H1 (cell line): ENCODE data around the gene SLC8A3. TPM values are rescaled to one million over a fixed set of nuclear protein-coding genes. Genes with fewer than 3 reads are reported as not detected.

Experiments
- CTCF ChIA-PET: fragments of 300-600 bp; sonication (Branson Sonifier 250); formaldehyde crosslinking; loops from one replicate; lab custom pipeline; 2021; ENCODE audit not compliant: partially characterized antibody; lab: Charles Lee
- POLR2A ChIA-PET: fragments of 300-600 bp; sonication (Branson Sonifier 250); formaldehyde crosslinking; loops from one replicate; lab custom pipeline; 2021; ENCODE audit warnings: inconsistent platforms; ENCODE audit not compliant: partially characterized antibody; lab: Charles Lee
- DNase-seq, 2 experiments: peaks; one replicate each; pipeline versions ENCODE4 v3.0.0 to v3.0.0-alpha.2; 2010 to 2022; ENCODE audit warnings: low spot score in 2 of 2, low read depth in 1 of 2, mixed read lengths in 1 of 2
- FAIRE-seq: peaks from 2 replicates; lab custom pipeline; 2011; peaks lifted over from hg19 to GRCh38; lab: Jason Lieb, UNC
- H2AFZ ChIP-seq: 2 replicates; pipeline ENCODE4 v1.8.1; 2012; ENCODE audit warnings: low read length, inconsistent platforms
- H2AK5ac ChIP-seq: 2 replicates; pipeline ENCODE4 v1.6.1; 2013; ENCODE audit warnings: low read depth, low read length
- H2BK120ac ChIP-seq: replicated peaks from 2 replicates; pipeline ENCODE3; 2013; ENCODE audit warnings: low read depth, low read length, inconsistent platforms
- H2BK12ac ChIP-seq: 2 replicates; pipeline ENCODE4 v1.6.1; 2013; ENCODE audit warnings: low read depth, low read length
- H2BK15ac ChIP-seq: 2 replicates; pipeline ENCODE4 v1.6.1; 2013; ENCODE audit warnings: low read length
- H2BK20ac ChIP-seq: 2 replicates; pipeline ENCODE4 v1.6.1; 2013; ENCODE audit warnings: low read length
- H2BK5ac ChIP-seq: 2 replicates; pipeline ENCODE4 v1.6.1; 2013; ENCODE audit warnings: low read depth, low read length
- H3K14ac ChIP-seq: 2 replicates; pipeline ENCODE4 v1.6.1; 2013; ENCODE audit warnings: inconsistent platforms; ENCODE audit not compliant: insufficient read length
- H3K18ac ChIP-seq: 2 replicates; pipeline ENCODE4 v1.6.1; 2013; ENCODE audit warnings: low read length; ENCODE audit errors: extremely low read depth
- H3K23ac ChIP-seq: 2 replicates; pipeline ENCODE4 v1.6.1; 2013; ENCODE audit warnings: inconsistent platforms; ENCODE audit not compliant: insufficient read length
- H3K23me2 ChIP-seq: 2 replicates; pipeline ENCODE4 v1.6.1; 2013; ENCODE audit warnings: low read depth, low read length
- H3K27ac ChIP-seq: 2 replicates; pipeline ENCODE4 v1.6.1; 2011; ENCODE audit warnings: low read depth, low read length, inconsistent platforms
- H3K27me3 ChIP-seq, 4 experiments: replicated peaks in 1 of 4; 1 replicate in 1 of 4; 2 replicates in 3 of 4; pipeline versions ENCODE4 v1.6.1 to v1.8.1; 2011 to 2013; ENCODE audit warnings: low read length in 3 of 4, mild to moderate bottlenecking in 3 of 4, inconsistent platforms in 2 of 4, mixed read lengths in 2 of 4, moderate library complexity in 1 of 4; ENCODE audit not compliant: control insufficient read depth in 3 of 4, insufficient read depth in 3 of 4; ENCODE audit errors: extremely low read depth in 1 of 4
- H3K36me3 ChIP-seq, 4 experiments: 2 replicates each; pipeline versions ENCODE4 v1.6.1 to v1.8.1; 2011 to 2013; ENCODE audit warnings: mild to moderate bottlenecking in 4 of 4, low read length in 3 of 4, moderate library complexity in 2 of 4, control low read depth in 1 of 4, inconsistent platforms in 1 of 4; ENCODE audit not compliant: insufficient read depth in 4 of 4, control insufficient read depth in 2 of 4
- H3K4ac ChIP-seq: replicated peaks from 2 replicates; pipeline ENCODE3; 2013; ENCODE audit warnings: low read length, low read depth, mixed read lengths, inconsistent platforms; ENCODE audit not compliant: insufficient read length
- H3K4me1 ChIP-seq, 4 experiments: replicated peaks in 1 of 4; 1 replicate in 1 of 4; 2 replicates in 3 of 4; pipeline versions ENCODE4 v1.6.1 to v1.8.1; 2011 to 2013; ENCODE audit warnings: low read length in 3 of 4, inconsistent platforms in 2 of 4, mixed read lengths in 1 of 4; ENCODE audit not compliant: insufficient read depth in 4 of 4, control insufficient read depth in 3 of 4
- H3K4me2 ChIP-seq, 2 experiments: 2 replicates each; pipeline versions ENCODE4 v1.6.1 to v1.8.1; 2011 to 2013; ENCODE audit warnings: low read depth in 2 of 2, low read length in 2 of 2, control low read depth in 1 of 2, inconsistent platforms in 1 of 2, mild to moderate bottlenecking in 1 of 2; ENCODE audit not compliant: insufficient read depth in 1 of 2
- H3K4me3 ChIP-seq, 4 experiments: fragments of 200-600, 300-600 bp in 1 of 4; sonication (generic), shearing (Covaris generic), sonication (Bioruptor Twin) in 1 of 4; 2 replicates each; pipeline versions ENCODE4 v1.5.1 to v1.8.1; 2011 to 2016; ENCODE audit warnings: low read length in 4 of 4, low read depth in 3 of 4, control low read depth in 2 of 4, inconsistent platforms in 2 of 4, mild to moderate bottlenecking in 2 of 4, mixed read lengths in 1 of 4, moderate library complexity in 1 of 4; ENCODE audit not compliant: insufficient read depth in 2 of 4; ENCODE audit errors: extremely low read depth in 1 of 4
- H3K56ac ChIP-seq: replicated peaks from 2 replicates; pipeline ENCODE3; 2013; ENCODE audit warnings: low read depth, mild to moderate bottlenecking, mixed read lengths, low read length, inconsistent platforms; ENCODE audit not compliant: insufficient read length
- H3K79me1 ChIP-seq: 2 replicates; pipeline ENCODE4 v1.6.1; 2013; ENCODE audit warnings: low read depth, low read length, control low read depth
- H3K79me2 ChIP-seq, 2 experiments: 2 replicates each; pipeline versions ENCODE4 v1.6.1 to v1.8.1; 2012 to 2013; ENCODE audit warnings: low read length in 2 of 2, mild to moderate bottlenecking in 2 of 2, inconsistent platforms in 1 of 2; ENCODE audit not compliant: insufficient read depth in 2 of 2, control insufficient read depth in 1 of 2
- H3K9ac ChIP-seq, 4 experiments: replicated peaks in 1 of 4; 1 replicate in 1 of 4; 2 replicates in 3 of 4; pipeline versions ENCODE4 v1.6.1 to v1.8.1; 2011 to 2013; ENCODE audit warnings: low read depth in 3 of 4, low read length in 3 of 4, control low read depth in 2 of 4, mild to moderate bottlenecking in 2 of 4, moderate library complexity in 2 of 4, inconsistent platforms in 1 of 4; ENCODE audit errors: extremely low read depth in 1 of 4
- H3K9me3 ChIP-seq, 2 experiments: 2 replicates each; pipeline versions ENCODE4 v1.6.1 to v1.8.1; 2012 to 2013; ENCODE audit warnings: mild to moderate bottlenecking in 2 of 2, moderate library complexity in 2 of 2, control low read depth in 1 of 2, inconsistent platforms in 1 of 2, low read depth in 1 of 2, low read length in 1 of 2, mixed read lengths in 1 of 2; ENCODE audit not compliant: insufficient read depth in 2 of 2
- H4K20me1 ChIP-seq, 2 experiments: replicated peaks in 1 of 2; 2 replicates each; pipeline versions ENCODE3 to v1.8.1; 2011 to 2013; ENCODE audit warnings: inconsistent platforms in 2 of 2, low read length in 2 of 2, mild to moderate bottlenecking in 1 of 2; ENCODE audit not compliant: insufficient read depth in 2 of 2, control insufficient read depth in 1 of 2
- H4K5ac ChIP-seq: 2 replicates; pipeline ENCODE4 v1.6.1; 2013; ENCODE audit warnings: low read length, low read depth, mixed read lengths, inconsistent platforms; ENCODE audit not compliant: insufficient read length
- H4K8ac ChIP-seq: 2 replicates; pipeline ENCODE4 v1.8.0; 2013; ENCODE audit warnings: mild to moderate bottlenecking, moderate library complexity, low read length, inconsistent platforms; ENCODE audit not compliant: insufficient read depth; ENCODE audit errors: extremely low read depth
- H4K91ac ChIP-seq: replicated peaks from 2 replicates; pipeline ENCODE3; 2013; ENCODE audit warnings: low read length, mixed read lengths, inconsistent platforms; ENCODE audit not compliant: insufficient read length
- BACH1 ChIP-seq: IDR thresholded peaks from 2 replicates; pipeline ENCODE4 v1.6.1; 2012; ENCODE audit warnings: low read length, improper control_type of control experiment
- CBX5 ChIP-seq: fragments of 300-800, 300-1000 bp; sonication (generic); IDR thresholded peaks from 2 replicates; pipeline ENCODE4 v1.7.1; 2016; ENCODE audit warnings: antibody characterized with exemption, low read length, low read depth
- CEBPB ChIP-seq: IDR thresholded peaks from 2 replicates; pipeline ENCODE4 v1.6.1; 2012; ENCODE audit warnings: low read depth, low read length
- EP300 ChIP-seq, 2 experiments: IDR thresholded peaks; 1 replicate in 1 of 2; 2 replicates in 1 of 2; pipeline ENCODE4 v1.6.1; 2011 to 2012; ENCODE audit warnings: low read depth in 2 of 2, low read length in 2 of 2, mild to moderate bottlenecking in 2 of 2, borderline replicate concordance in 1 of 2, inconsistent platforms in 1 of 2, moderate library complexity in 1 of 2
- GTF2F1 ChIP-seq: IDR thresholded peaks from 2 replicates; pipeline ENCODE4 v1.6.1; 2012; ENCODE audit warnings: low read depth, low read length, improper control_type of control experiment, borderline replicate concordance
- JUN ChIP-seq: IDR thresholded peaks from 2 replicates; pipeline ENCODE4 v1.6.1; 2011; ENCODE audit warnings: low read depth, mild to moderate bottlenecking, improper control_type of control experiment, low read length
- JUND ChIP-seq: IDR thresholded peaks from 2 replicates; pipeline ENCODE4 v1.6.1; 2011; ENCODE audit warnings: mild to moderate bottlenecking, improper control_type of control experiment, low read length
- RBBP5 ChIP-seq: IDR thresholded peaks from 2 replicates; pipeline ENCODE4 v1.7.1; 2012; ENCODE audit warnings: low read depth, mild to moderate bottlenecking, inconsistent platforms, low read length, moderate library complexity, borderline replicate concordance
- SIX5 ChIP-seq: IDR thresholded peaks from 2 replicates; pipeline ENCODE4 v1.6.1; 2011; ENCODE audit warnings: mild to moderate bottlenecking, low read depth, low read length
- SRF ChIP-seq: IDR thresholded peaks from 2 replicates; pipeline ENCODE4 v1.6.1; 2011; ENCODE audit warnings: mild to moderate bottlenecking, low read depth, low read length, moderate library complexity
- TBP ChIP-seq: IDR thresholded peaks from 2 replicates; pipeline ENCODE4 v1.6.1; 2011; ENCODE audit warnings: low read depth, low read length, improper control_type of control experiment
- WGBS, 2 experiments: shearing (Covaris generic) in 1 of 2; methylation state at CpG; one replicate each; pipeline versions ENCODE4 v1.1.6 to v1.1.7; 2013 to 2015; ENCODE audit warnings: low lambda C conversion rate in 2 of 2, mixed read lengths in 2 of 2, inconsistent platforms in 1 of 2, low coverage in 1 of 2, missing lambda C conversion rate in 1 of 2; ENCODE audit not compliant: insufficient replicate concordance in 2 of 2, insufficient coverage in 1 of 2, insufficient read length in 1 of 2; ENCODE audit errors: extremely low coverage in 1 of 2, missing lambda C conversion rate in 1 of 2; 5-methylcytosine and 5-hydroxymethylcytosine counted together
- polyA plus RNA-seq, 7 experiments: library from polyadenylated mRNA; depleted of rRNA in 3 of 7; stranded (reverse) in 5 of 7; unstranded in 2 of 7; fragments of >200 nt in 5 of 7; fragments of 200-250 nt in 2 of 7; gene quantifications; 1 replicate in 5 of 7; 2 replicates in 1 of 7; 4 replicates in 1 of 7; pipeline versions ENCODE4 v1.2.1 to v1.2.3, GENCODE V29; 2011 to 2013; ENCODE audit warnings: missing spikeins in 2 of 7, mixed read lengths in 2 of 7
- total RNA-seq: library from RNA; stranded (reverse); fragmentation: NEBNext Ultra II Directional; extraction: Animal tissue kit (Norgen Biotek cat#: 25700); gene quantifications from 2 replicates; pipeline ENCODE4 v1.2.1, GENCODE V29; 2021
- TF ChIP-seq, protein P1 (sequence below): IDR thresholded peaks from 2 replicates; pipeline ENCODE4 v1.6.1; 2012; ENCODE audit warnings: inconsistent platforms

SLC8A3 gene
- total and polyA plus RNA-seq, 2 of the 8 experiments (the other 6 are each of a cell fraction or from before 2014, with no cell fraction given), result 0.38 to 1.1 TPM

DNA sequence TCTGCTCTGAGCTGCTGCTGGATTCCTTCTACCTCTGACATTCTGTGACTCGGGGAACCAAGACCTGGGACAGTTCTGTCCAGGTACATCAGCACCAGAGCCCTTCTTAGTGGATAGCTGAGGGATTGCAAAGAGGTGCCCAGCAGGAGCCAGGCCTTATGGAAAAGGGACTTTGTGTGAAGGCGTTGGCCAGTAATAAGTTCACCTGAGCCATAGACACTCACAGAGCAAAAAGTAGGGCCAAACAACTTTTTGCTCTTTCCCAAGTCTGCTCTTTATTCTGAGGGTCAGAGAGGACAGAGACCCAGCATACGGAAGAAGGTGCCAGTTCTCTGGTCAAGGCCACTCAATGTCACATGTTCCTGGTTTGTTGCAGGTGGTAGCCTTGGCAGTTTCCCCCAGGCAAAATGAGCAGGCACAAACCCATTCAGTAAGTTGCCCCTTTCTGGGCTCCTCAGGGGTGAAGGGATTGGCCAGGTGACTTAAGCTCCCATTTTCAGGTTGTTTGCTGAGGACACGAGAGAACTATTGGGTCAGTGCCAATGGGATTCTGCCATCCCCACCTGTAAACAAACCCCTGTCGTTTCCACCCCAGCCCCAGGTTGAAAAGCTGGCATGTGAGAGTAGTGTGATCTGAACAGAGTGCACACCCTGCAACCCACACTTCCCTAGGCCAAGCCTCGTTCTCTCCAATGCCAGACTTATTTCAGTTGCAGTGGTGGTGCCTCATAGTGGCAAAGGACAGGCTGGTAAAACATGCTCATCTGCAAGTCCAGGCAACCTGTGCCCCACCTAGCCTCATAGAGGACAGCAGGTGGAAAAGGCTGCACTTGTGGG is 159.2 kb downstream of the SLC8A3 start:
- no peak overlapping the region for H2BK120ac ChIP-seq
- H3K27me3 ChIP-seq, result no peaks in the 10 kb centered on the region; a peak in 1 of 7 replicates
- no peak overlapping the region for H3K4me3 ChIP-seq
- H4K5ac ChIP-seq, result no peak overlapping the region
- no peak overlapping the region for H3K9ac ChIP-seq
- ChIA-PET POLR2A (interaction anchor here (0.6 to 1.2 kb wide), 2 partner anchors 14 to 150 kb away, joined by 3 read pairs; partner anchors contain the start of gene SMOC1), CTCF (interaction anchor here (0.6 to 4.5 kb wide), 34 partner anchors 8 to 449 kb away, joined by 3 to 132 read pairs (median 5); partner anchors contain the start of gene SMOC1)
- 0 out of 2 replicates have a peak overlapping the region, but pooled peaks have one; percentile 32 for H2BK20ac ChIP-seq
- H3K36me3 ChIP-seq, result no peaks in the 10 kb centered on the region
- no peak overlapping the region for H3K18ac ChIP-seq
- no peak for DNase-seq
- no peak overlapping the region for H4K91ac ChIP-seq
- 0 out of 2 replicates have a peak overlapping the region, but pooled peaks have one; percentile 8 for H2BK15ac ChIP-seq
- no peaks in the 10 kb centered on the region for H3K79me1 ChIP-seq
- H3K56ac ChIP-seq, result no peak overlapping the region
- no peak overlapping the region for H4K8ac ChIP-seq
- no peak for FAIRE-seq
- H3K27ac ChIP-seq, result no peak overlapping the region
- peaks cover 2 to 11% (median 7%) of the 10 kb centered on the region in 4 experiments for H3K4me1 ChIP-seq
- no peak overlapping the region for H2BK5ac ChIP-seq
- no peaks in the 10 kb centered on the region; the same call in 1 of the 2 replicates for H3K23me2 ChIP-seq
- no peak overlapping the region for H2BK12ac ChIP-seq
- no peaks in the 10 kb centered on the region for H3K79me2 ChIP-seq
- H3K4me2 ChIP-seq, result no peak overlapping the region
- no peaks in the 10 kb centered on the region for H3K9me3 ChIP-seq
- H2AFZ ChIP-seq, result no peak overlapping the region
- H3K14ac ChIP-seq, result no peak overlapping the region
- peak overlapping the region; percentile 20; the same call in 1 of the 2 replicates for H2AK5ac ChIP-seq
- 90% methylated on average over 6 of the region's 6 CpGs; no CpG with 5 or more reads in 1 of the 2 experiments for WGBS, 2 experiments
- no peaks in the 10 kb centered on the region for H4K20me1 ChIP-seq
- H3K23ac ChIP-seq, result no peak overlapping the region
- H3K4ac ChIP-seq, result no peak overlapping the region
- TF ChIP-seq BACH1, result no peak
- no peak for TF ChIP-seq SRF
- no peak for TF ChIP-seq CEBPB
- TF ChIP-seq, protein P1, sequence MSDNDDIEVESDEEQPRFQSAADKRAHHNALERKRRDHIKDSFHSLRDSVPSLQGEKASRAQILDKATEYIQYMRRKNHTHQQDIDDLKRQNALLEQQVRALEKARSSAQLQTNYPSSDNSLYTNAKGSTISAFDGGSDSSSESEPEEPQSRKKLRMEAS, result no peak
- TF ChIP-seq GTF2F1, result no peak
- no peak for TF ChIP-seq JUN
- TF ChIP-seq TBP, result no peak
- TF ChIP-seq SIX5, result no peak
- TF ChIP-seq EP300 (IDR thresholded peaks at IDR 0.05; ENCODE audit: borderline replicate concordance in 1 of 2, low read depth in 2 of 2, low read length in 2 of 2), result no peak
- TF ChIP-seq CBX5, result no peak
- no peak for TF ChIP-seq RBBP5
- no peak for TF ChIP-seq JUND
